SH-SY5Y (cell line): ENCODE measurements around the gene NFASC.

Experiments
- GATA2 ChIP-seq: IDR thresholded peaks from 2 replicates; pipeline ENCODE4 v1.6.1; 2011; ENCODE audit warnings: mild to moderate bottlenecking, low read depth, low read length
- GATA3 ChIP-seq: IDR thresholded peaks from 2 replicates; pipeline ENCODE4 v1.6.1; 2011; ENCODE audit warnings: low read depth, mild to moderate bottlenecking, low read length, moderate library complexity

- TF ChIP-seq GATA2 (no peak), GATA3 (no peak)
Measured at GRCh38 chr1:204872262-204872881, 1.7 kb downstream of the NFASC start.
